ENCODE results near the gene GTF2IRD1. TPM values are rescaled to one million over a fixed set of nuclear protein-coding genes. Genes with fewer than 3 reads are reported as not detected.

The GTF2IRD1 gene
- total RNA-seq, 1 donor from 2014 or later: 13.2 TPM

GRCh38 chr7:74457007-74457406 lies 3.3 kb downstream of the GTF2IRD1 start:
- intact Hi-C loops (cut with DNase I): no loop called here
- no peak for DNase-seq (ENCODE audit: low spot score)

GRCh38 chr7:74461970-74462706 lies 8.4 kb downstream of the GTF2IRD1 start:
- no peak for DNase-seq (ENCODE audit: low spot score)
- intact Hi-C loops (cut with DNase I): no loop called here

GRCh38 chr7:74462707-74463100 lies 9.0 kb downstream of the GTF2IRD1 start:
- DNase-seq (ENCODE audit: low spot score): no peak
- intact Hi-C loops (cut with DNase I): no loop called here

DNA sequence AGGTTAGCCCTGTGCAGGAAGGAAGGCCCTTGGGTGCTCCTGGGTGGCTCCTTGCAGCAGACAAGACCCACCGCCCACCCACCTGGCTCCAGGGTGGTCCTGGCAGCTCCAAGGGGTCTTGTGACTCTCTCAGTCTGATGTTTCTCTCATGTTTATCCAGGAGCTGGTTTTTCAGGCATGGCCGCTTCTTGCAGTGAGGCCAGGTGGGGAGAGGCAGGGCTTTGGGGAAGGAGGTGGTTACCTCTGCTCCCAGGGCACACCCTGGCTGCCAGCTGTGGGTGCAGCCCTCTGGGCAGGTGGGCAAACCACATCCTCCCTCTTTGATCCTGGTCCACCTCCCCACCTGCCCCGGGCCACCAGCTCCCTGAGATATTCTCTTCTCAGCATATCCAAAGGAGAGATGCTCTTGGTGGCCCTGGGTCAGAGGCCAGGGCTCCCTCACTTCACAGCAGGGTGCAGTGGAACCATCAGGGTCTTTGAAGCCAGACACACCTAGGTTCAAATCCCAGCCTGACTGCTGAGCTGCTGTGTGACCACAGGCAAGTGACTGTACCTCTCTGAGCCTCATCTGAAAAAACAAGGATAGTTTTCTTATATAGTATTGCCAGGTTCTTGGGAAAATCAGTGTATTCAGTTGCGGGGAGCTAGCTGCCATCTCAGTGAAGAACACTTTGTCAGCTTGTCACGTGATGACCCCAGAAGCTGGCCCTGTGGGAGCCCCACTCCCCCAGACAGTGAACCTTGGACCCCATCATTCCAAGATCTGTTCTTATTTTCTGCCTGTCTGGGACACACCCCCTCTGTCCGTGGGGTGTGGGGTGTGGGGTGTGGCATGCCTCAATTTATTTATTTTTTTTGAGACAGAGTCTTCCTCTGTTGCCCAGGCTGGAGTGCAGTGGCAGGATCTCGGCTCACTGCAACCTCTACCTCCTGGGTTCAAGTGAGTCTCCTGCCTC lies 11.5 kb downstream of the GTF2IRD1 start:
- intact Hi-C loops (cut with DNase I): no loop called here
- no peak for DNase-seq (ENCODE audit: low spot score)

GRCh38 chr7:74466196-74466813 lies 12.6 kb downstream of the GTF2IRD1 start:
- intact Hi-C loops (cut with DNase I): no loop called here
- DNase-seq (ENCODE audit: low spot score): no peak

DNA sequence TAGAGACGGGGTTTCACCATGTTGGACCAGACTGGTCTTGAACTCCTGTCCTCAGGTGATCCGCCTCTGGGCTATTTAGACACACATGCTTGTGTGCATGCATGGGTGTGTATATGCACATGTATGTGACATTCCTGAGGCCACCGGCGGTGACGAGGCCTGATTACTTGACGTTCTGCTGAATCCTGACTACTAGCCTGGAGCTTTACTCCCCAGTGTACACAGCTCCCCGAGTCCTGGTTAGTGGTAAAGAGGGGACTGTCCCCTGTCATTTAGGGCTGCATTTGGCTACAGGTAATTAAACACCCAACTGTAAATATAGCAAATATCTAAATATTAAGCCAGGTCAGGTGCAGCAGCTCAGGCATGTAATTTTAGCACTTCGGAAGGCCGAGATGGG lies 14.2 kb downstream of the GTF2IRD1 start:
- no peak for DNase-seq (ENCODE audit: low spot score)
- intact Hi-C loops (cut with DNase I): no loop called here

DNA sequence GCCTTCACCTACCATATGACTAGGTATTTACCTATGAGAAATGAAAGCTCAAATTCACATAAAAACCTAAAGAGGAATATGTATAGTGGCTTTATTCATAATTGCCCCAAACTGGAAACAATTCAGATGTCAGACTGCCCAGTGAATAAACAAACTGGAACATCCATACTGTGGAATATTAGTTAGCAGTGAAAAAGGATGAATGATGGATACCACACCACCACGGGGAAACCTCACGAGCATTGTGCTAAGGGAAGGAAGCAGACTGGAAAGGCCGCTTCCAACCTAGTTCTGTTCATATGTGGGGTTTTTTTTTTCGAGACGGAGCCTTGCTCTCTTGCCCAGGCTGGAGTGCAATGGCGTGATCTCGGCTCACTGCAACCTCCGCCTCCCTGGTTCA lies 16.8 kb downstream of the GTF2IRD1 start:
- intact Hi-C loops (cut with DNase I): no loop called here
- no peak for DNase-seq (ENCODE audit: low spot score)

DNA sequence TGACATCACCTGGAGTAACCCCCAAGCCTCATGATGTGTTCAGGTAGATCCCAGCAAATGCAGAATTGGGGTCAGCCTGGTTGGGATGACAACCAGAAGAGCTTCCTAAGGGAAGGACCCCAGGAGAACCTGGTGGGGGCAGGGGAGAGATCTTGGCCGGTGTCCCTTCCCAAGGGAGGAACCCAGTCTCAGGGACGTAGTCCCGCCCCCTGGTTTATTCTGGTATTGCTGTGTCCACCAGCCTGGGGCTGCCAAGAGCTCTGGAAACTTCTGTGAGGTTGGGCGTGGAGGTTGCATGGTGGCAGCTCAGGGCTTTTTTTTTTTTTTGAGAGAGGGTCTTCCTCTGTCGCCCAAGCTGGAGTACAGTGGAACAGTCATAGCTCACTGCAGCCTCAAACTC lies 19.4 kb downstream of the GTF2IRD1 start:
- intact Hi-C loops (cut with DNase I): no loop called here

DNA sequence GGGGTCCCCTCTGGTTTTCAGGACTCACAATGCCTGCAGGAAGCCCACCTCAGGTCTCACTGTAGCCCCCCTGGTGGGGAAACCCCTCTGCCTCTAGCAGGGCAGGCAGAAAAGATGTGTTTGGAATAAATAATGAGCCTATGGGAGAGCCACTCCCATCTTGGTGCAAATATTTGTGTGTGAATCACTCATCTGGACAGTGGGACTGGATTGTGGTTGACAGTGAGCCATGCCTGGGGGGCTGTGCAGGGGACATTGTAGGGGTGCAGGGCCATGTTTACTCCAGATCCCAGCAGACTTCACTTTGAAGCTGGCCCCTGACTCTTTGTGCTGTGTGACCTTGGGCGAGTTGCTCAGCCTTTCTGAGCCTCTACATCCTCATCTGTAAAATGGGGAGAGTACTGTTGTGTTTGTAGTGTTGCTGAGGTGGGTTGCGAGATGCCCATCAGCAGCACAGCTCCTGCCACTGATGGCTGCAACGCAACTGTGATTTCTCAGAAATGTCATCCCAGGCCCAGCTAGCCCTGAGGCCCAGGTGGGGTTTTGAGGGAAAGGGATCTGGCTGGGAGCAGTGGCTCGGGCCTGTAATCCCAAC lies 20.7 kb downstream of the GTF2IRD1 start:
- no peak for DNase-seq (ENCODE audit: low spot score)
- intact Hi-C loops (cut with DNase I): no loop called here

More for the DNA sequence above, 19.4 kb downstream of the GTF2IRD1 start:
- no peak for DNase-seq (ENCODE audit: low spot score)

DNA sequence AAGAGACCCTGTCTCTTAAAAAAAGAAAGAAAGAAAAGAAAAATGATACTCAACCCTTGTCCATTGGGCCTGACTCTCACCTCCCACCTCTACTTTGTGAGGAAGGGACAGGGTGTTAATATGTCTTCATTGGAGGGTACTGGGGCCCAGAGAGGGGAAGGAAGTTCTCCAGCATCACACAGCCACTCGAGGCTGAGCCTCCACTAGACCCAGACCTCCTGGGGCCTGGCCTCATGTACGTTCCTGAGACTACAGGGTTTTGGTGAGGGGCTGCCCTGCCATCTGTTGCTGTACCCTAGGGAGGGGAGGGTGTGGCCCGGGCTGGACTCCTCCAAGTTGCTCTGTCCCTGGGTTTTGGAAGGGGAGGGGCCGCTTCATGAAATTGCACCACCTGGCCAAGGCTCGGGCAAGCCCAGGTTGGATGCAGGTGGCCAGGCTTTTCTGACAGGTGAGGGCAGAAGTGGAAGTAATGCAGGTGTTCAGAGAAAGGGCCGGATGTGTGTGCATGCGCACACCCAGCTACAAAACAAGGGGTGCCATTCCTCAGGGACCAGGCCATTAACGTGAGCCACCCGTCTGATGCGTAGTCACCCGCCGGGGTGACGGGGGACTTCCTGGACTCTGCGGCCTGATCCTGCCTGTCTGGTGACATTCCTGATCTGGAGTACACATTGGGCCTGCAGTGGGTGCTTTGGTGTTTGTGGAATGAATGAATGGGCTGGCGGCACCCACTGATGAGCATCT lies 21.7 kb downstream of the GTF2IRD1 start:
- intact Hi-C loops (cut with DNase I): no loop called here
- no peak for DNase-seq (ENCODE audit: low spot score)

GRCh38 chr7:74475987-74476350 lies 22.3 kb downstream of the GTF2IRD1 start:
- intact Hi-C loops (cut with DNase I): no loop called here

DNA sequence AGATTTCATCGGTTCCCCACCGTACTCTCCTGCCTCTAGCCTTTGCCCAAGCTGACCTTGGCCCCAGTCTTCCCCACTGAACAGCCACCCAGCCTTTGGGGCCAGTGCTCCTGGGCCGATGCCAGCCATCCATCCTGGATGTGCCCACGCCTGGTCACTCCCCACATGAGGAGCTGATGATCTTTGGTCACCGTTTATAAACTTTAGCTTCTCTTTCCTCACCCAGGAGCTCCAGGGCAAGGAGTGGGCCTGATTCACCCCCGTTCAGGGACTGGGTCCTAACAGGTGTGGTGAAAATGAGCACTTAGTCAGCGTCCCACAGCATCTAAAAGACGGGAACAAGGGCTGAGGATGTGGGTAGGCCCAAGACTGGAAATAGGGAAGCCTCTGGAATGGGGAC lies 22.9 kb downstream of the GTF2IRD1 start:
- intact Hi-C loops (cut with DNase I): no loop called here
- DNase-seq (ENCODE audit: low spot score): no peak

More at GRCh38 chr7:74475987-74476350, 22.3 kb downstream of the GTF2IRD1 start:
- no peak for DNase-seq (ENCODE audit: low spot score)

GRCh38 chr7:74478671-74479065 lies 25.0 kb downstream of the GTF2IRD1 start:
- no peak for DNase-seq (ENCODE audit: low spot score)
- intact Hi-C loops (cut with DNase I): loop anchor here (1.0 kb wide), 1 partner anchor 36 kb away; no protein-coding TSS in a partner anchor

- intact Hi-C loops (cut with DNase I): no loop called here
- no peak for DNase-seq (ENCODE audit: low spot score)
These were observed 25.5 kb downstream of the GTF2IRD1 start for GRCh38 chr7:74479066-74479781.

GRCh38 chr7:74479961-74480829 lies 26.5 kb downstream of the GTF2IRD1 start:
- intact Hi-C loops (cut with DNase I): loop anchor here (2.0 kb wide), 1 partner anchor 25 kb away; no protein-coding TSS in a partner anchor
- peak; percentile 92 for DNase-seq (ENCODE audit: low spot score)

GRCh38 chr7:74480861-74481417 lies 27.2 kb downstream of the GTF2IRD1 start:
- DNase-seq (ENCODE audit: low spot score): no peak
- intact Hi-C loops (cut with DNase I): loop anchor here (2.0 kb wide), 1 partner anchor 26 kb away; no protein-coding TSS in a partner anchor

All from cardiac septum (tissue), 1 donor.